PC-3 (cell line): Measurements from ENCODE around the gene KEL. TPM values are rescaled to one million over a fixed set of nuclear protein-coding genes. Genes with fewer than 3 reads are reported as not detected.

Experiments
- ATAC-seq: fragments of 200-7000 bp; cut with Tn5 transposase; 2 replicates; pipeline ENCODE4 v1.9.1; 2020; ENCODE audit warnings: mild to moderate bottlenecking, moderate library complexity
- BruUV-seq: library from RNA; stranded (reverse); fragments of 400-500 nt; replicated peaks from 2 replicates; lab custom pipeline; 2021; lab: Mats Ljungman, UMichigan
- CTCF ChIA-PET: fragments of 300-600 bp; sonication (Branson Sonifier 250); formaldehyde crosslinking; loops from one replicate; lab custom pipeline; 2022; ENCODE audit warnings: antibody characterized with exemption; lab: Charles Lee
- POLR2A ChIA-PET: fragments of 300-600 bp; sonication (Branson Sonifier 250); formaldehyde crosslinking; loops from one replicate; lab custom pipeline; 2022; ENCODE audit warnings: antibody characterized with exemption; ENCODE audit not compliant: unreplicated experiment; lab: Charles Lee
- DNase-seq: peaks from one replicate; pipeline ENCODE4 v3.0.0-alpha.2; 2015
- H2AFZ ChIP-seq: fragments of 300-600 bp; sonication (generic); 2 replicates; pipeline ENCODE4 v1.6.0; 2016; ENCODE audit warnings: antibody characterized with exemption, low read length
- H3F3A ChIP-seq: fragments of 300-600 bp; sonication (generic); one replicate; pipeline ENCODE4 v1.6.0; 2017; ENCODE audit warnings: antibody characterized with exemption, low read length, control low read depth, mild to moderate bottlenecking; ENCODE audit not compliant: unreplicated experiment
- H3K27ac ChIP-seq: fragments of 300-600 bp; sonication (generic); 2 replicates; pipeline ENCODE4 v1.5.1; 2016; ENCODE audit warnings: mild to moderate bottlenecking, low read length
- H3K27me3 ChIP-seq: fragments of 300-600 bp; sonication (generic); 2 replicates; pipeline ENCODE4 v1.6.1; 2016; ENCODE audit warnings: low read length, mixed read lengths
- H3K36me3 ChIP-seq: fragments of 300-600 bp; sonication (generic); 2 replicates; pipeline ENCODE4 v1.6.1; 2016; ENCODE audit warnings: low read depth, mixed run types, low read length, mixed read lengths
- H3K4me1 ChIP-seq: fragments of 300-600 bp; sonication (generic); 2 replicates; pipeline ENCODE4 v1.5.1; 2016; ENCODE audit warnings: low read length; ENCODE audit not compliant: insufficient read depth
- H3K4me2 ChIP-seq: fragments of 300-600 bp; sonication (generic); 2 replicates; pipeline ENCODE4 v1.6.0; 2016; ENCODE audit warnings: low read length
- H3K4me3 ChIP-seq: fragments of 300-600 bp; sonication (generic); 2 replicates; pipeline ENCODE4 v1.5.1; 2016; ENCODE audit warnings: mild to moderate bottlenecking, low read length, mixed read lengths
- H3K79me2 ChIP-seq: fragments of 300-600 bp; sonication (generic); 2 replicates; pipeline ENCODE4 v1.6.1; 2017; ENCODE audit warnings: low read length, mixed read lengths
- H3K9ac ChIP-seq: fragments of 300-600 bp; sonication (generic); 2 replicates; pipeline ENCODE4 v1.6.0; 2016; ENCODE audit warnings: mild to moderate bottlenecking, low read length
- H3K9me2 ChIP-seq: fragments of 300-600 bp; sonication (generic); replicated peaks from 2 replicates; pipeline ENCODE4 v1.6.1; 2016; ENCODE audit warnings: mixed run types, low read length, mixed read lengths
- H3K9me3 ChIP-seq: fragments of 300-600 bp; sonication (generic); 2 replicates; pipeline ENCODE4 v1.6.1; 2016; ENCODE audit warnings: low read length, mixed read lengths
- H4K20me1 ChIP-seq: fragments of 300-600 bp; sonication (generic); 2 replicates; pipeline ENCODE4 v1.6.1; 2016; ENCODE audit warnings: low read length, mixed read lengths
- EZH2 ChIP-seq: fragments of 300-600 bp; sonication (generic); IDR thresholded peaks from one replicate; pipeline ENCODE4 v1.6.1; 2017; ENCODE audit warnings: antibody characterized with exemption, mild to moderate bottlenecking, low read length; ENCODE audit not compliant: unreplicated experiment
- EZH2phosphoT487 ChIP-seq: fragments of 300-600 bp; sonication (generic); IDR thresholded peaks from 2 replicates; pipeline ENCODE4 v1.6.1; 2018; ENCODE audit warnings: mild to moderate bottlenecking, antibody characterized with exemption, low read length, borderline replicate concordance
- intact Hi-C: fragments of 100-400 bp; cut with micrococcal nuclease; formaldehyde crosslinking; loops from 2 replicates; pipeline ENCODE4 v1.9.0; 2023
- total RNA-seq: library from RNA; depleted of rRNA; stranded (reverse); fragments of >200 nt; gene quantifications from 2 replicates; pipeline ENCODE4 v1.2.3, GENCODE V29; 2014
- TF ChIP-seq, protein P1 (sequence below): fragments of 300-600 bp; sonication (generic); conservative IDR thresholded peaks from 2 replicates; pipeline ENCODE4 v1.5.1; 2017; ENCODE audit warnings: antibody characterized with exemption, low read depth, mild to moderate bottlenecking, low read length

KEL gene
- total RNA-seq, 1 experiment from 2014 or later: 0.18 TPM

DNA sequence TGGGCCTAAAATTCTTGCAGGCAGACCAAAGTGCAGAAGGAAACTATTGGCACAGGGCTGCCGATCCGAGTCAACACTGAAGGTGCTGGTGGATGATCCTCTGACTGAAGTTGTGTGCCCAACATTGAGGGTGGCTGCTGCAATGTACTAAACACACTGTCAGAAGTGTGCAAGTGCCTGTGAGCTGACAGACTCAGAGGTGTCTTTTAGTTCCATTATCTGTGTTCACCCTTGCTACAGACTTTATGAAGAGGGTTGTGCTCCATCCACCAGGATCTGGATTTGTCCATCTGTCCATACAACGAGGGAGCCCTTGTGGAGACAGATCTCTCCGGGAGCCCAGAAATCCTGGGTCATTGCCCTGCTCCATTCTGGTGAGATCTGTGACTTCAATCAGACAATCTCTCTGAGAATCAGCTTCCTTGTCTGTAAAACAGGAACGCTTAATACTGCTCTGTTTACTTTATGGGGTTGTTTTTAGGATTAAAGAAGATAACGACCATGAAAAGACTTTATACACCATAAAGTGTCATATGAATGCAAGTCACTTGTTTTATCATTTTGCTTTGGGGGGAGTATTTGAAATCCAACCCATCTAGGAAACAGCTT, 67.1 kb downstream of the KEL start:
- CTCF ChIA-PET: interaction anchor here (0.6 kb wide), 1 partner anchor 14 kb away, joined by 4 read pairs; no protein-coding TSS in a partner anchor
- POLR2A ChIA-PET: no interaction called here

DNA sequence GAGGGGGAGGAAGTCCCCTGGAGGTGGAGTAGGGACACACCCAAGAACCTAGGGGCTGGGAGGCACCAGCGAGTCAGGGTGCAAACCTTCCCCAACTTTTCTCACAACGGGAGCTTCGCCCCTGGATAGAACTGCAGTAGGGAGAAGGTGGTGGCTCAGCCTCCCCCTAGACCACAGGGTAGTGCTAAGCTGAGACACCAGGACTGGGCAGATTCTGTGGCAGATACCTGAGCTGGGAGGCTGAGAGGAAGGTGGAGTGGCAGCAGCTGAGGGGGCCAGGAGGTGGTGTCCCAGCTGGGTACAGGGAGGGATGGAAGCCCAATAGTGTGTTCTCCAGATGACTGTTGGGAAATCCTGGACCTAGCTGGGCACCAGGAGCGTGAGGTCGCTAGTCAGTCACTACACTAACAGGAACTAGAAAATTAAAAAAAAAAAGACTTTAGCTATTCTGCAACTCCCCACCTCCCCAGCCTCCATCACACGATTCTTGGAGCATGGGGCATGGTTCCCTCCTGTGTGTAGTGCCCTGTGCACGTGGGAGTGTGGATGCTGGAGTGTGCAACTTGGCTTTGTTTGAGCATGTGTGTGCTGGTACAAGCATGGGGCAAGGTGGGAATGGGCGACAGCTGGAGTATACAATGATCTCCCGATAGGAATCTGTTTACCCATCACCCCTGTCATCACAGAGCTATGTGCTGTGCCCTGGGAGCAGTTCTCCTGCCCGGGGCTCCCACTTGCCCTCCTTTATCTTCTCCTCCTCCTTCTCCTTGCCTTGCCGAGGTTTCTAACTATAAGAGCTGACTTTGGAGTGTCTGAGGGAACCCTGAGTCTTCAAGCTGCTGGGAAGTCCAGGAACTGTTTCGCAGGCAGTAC, 67.8 kb downstream of the KEL start:
- no peaks in the 10 kb centered on the region for H3K9me3 ChIP-seq
- H3K4me3 ChIP-seq: no peak overlapping the region
- no peak for DNase-seq
- ChIA-PET CTCF (interaction anchor here (0.6 kb wide), 1 partner anchor 13 kb away, joined by 4 read pairs; no protein-coding TSS in a partner anchor), POLR2A (no interaction called here)
- H3K9ac ChIP-seq: no peak overlapping the region
- H3K79me2 ChIP-seq: no peaks in the 10 kb centered on the region
- peak overlapping the region; percentile 25; the same call in 1 of the 2 replicates for H2AFZ ChIP-seq
- intact Hi-C loops: no loop called here
- no peaks in the 10 kb centered on the region for H3K9me2 ChIP-seq
- peaks cover 9% of the 10 kb centered on the region for H3K4me1 ChIP-seq
- no peak overlapping the region for H3K27ac ChIP-seq
- no peaks in the 10 kb centered on the region for H3F3A ChIP-seq
- no peak overlapping the region for H3K4me2 ChIP-seq
- no TSS peak for BruUV-seq
- TF ChIP-seq, protein P1, sequence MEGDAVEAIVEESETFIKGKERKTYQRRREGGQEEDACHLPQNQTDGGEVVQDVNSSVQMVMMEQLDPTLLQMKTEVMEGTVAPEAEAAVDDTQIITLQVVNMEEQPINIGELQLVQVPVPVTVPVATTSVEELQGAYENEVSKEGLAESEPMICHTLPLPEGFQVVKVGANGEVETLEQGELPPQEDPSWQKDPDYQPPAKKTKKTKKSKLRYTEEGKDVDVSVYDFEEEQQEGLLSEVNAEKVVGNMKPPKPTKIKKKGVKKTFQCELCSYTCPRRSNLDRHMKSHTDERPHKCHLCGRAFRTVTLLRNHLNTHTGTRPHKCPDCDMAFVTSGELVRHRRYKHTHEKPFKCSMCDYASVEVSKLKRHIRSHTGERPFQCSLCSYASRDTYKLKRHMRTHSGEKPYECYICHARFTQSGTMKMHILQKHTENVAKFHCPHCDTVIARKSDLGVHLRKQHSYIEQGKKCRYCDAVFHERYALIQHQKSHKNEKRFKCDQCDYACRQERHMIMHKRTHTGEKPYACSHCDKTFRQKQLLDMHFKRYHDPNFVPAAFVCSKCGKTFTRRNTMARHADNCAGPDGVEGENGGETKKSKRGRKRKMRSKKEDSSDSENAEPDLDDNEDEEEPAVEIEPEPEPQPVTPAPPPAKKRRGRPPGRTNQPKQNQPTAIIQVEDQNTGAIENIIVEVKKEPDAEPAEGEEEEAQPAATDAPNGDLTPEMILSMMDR: no peak
- TF ChIP-seq EZH2phosphoT487 (no peak), EZH2 (no peak)
- H3K27me3 ChIP-seq: peaks cover 10% of the 10 kb centered on the region
- H3K36me3 ChIP-seq: no peaks in the 10 kb centered on the region
- ATAC-seq: no peak; the same call in 1 of the 2 replicates
- H4K20me1 ChIP-seq: no peaks in the 10 kb centered on the region

More for the DNA sequence above, 67.1 kb downstream of the KEL start:
- TF ChIP-seq, protein P1: no peak
- TF ChIP-seq EZH2phosphoT487 (no peak), EZH2 (no peak)
- no peak overlapping the region for H3K27ac ChIP-seq
- H3K4me1 ChIP-seq: peaks cover 16% of the 10 kb centered on the region
- ATAC-seq: no peak
- no peaks in the 10 kb centered on the region for H3K36me3 ChIP-seq
- no peaks in the 10 kb centered on the region for H3K9me3 ChIP-seq
- peak overlapping the region; percentile 25; the same call in 1 of the 2 replicates for H2AFZ ChIP-seq
- no peak overlapping the region for H3K9ac ChIP-seq
- no peaks in the 10 kb centered on the region for H3K79me2 ChIP-seq
- no TSS peak for BruUV-seq
- peaks cover 10% of the 10 kb centered on the region for H3K27me3 ChIP-seq
- H3K9me2 ChIP-seq: no peaks in the 10 kb centered on the region
- intact Hi-C loops: no loop called here
- H3K4me2 ChIP-seq: no peak overlapping the region
- no peaks in the 10 kb centered on the region for H3F3A ChIP-seq
- H3K4me3 ChIP-seq: no peak overlapping the region
- no peaks in the 10 kb centered on the region for H4K20me1 ChIP-seq
- DNase-seq: no peak
